ENCODE data around the gene PASD1.
"Not testable (repeated sequence)": the region's sequence is repeated elsewhere in the genome, so short reads cannot be mapped to it uniquely, and the experiment has no call there.

Gene PASD1

DNA sequence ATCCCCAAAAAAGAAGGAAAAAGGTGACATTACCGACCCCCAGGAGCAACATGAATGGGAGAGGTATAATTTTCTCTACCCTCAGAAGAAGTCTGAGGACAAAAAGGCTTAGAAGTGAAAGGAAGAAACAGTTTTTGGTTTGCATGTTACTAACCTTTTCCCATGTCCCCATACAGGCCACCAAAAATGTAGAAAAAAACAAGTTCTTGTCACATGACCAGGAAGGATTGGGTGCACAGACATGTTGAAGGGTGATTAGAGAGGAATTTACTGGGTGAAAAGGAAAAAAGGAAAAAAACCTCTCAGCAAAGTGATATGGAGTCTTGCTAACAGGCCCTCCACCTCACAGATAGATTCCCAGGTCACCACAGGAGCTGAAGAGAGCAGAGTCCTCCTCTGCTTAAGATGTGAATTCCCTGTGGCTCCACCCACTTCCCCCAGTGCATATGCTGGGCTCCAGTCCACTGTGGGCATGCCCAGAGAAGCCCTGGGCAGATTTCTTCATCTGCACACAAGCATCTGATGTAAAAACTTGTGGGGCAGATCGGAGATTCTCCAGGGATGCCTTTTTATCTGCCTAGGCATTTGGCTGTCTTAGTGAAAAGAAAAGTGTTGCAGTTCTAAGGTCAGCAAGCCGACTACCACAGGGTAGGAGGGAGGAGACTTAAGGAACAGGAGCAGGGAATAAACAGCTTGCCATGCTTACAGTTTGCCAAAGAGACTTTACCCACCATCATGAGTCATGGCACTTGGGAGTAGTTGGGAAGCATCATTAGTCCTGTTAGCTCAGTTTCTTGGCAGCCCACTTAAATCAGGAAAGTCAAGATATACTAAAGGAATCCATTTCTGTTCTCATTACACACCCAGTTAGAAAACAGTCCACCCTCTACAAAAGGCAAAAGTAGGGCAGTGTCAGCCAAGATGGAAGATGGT lies 25.0 kb upstream of the PASD1 start:
- TF ChIP-seq, protein P1, sequence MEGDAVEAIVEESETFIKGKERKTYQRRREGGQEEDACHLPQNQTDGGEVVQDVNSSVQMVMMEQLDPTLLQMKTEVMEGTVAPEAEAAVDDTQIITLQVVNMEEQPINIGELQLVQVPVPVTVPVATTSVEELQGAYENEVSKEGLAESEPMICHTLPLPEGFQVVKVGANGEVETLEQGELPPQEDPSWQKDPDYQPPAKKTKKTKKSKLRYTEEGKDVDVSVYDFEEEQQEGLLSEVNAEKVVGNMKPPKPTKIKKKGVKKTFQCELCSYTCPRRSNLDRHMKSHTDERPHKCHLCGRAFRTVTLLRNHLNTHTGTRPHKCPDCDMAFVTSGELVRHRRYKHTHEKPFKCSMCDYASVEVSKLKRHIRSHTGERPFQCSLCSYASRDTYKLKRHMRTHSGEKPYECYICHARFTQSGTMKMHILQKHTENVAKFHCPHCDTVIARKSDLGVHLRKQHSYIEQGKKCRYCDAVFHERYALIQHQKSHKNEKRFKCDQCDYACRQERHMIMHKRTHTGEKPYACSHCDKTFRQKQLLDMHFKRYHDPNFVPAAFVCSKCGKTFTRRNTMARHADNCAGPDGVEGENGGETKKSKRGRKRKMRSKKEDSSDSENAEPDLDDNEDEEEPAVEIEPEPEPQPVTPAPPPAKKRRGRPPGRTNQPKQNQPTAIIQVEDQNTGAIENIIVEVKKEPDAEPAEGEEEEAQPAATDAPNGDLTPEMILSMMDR (IDR thresholded peaks at IDR 0.05; ENCODE audit: low read depth, low read length, missing control alignments), result no peak
- no peak overlapping the region for H3K4me3 ChIP-seq (replicated peaks; ENCODE audit: low read depth, low read length)
- DNase-seq (ENCODE audit: extremely low read depth, low read depth), result no peak

DNA sequence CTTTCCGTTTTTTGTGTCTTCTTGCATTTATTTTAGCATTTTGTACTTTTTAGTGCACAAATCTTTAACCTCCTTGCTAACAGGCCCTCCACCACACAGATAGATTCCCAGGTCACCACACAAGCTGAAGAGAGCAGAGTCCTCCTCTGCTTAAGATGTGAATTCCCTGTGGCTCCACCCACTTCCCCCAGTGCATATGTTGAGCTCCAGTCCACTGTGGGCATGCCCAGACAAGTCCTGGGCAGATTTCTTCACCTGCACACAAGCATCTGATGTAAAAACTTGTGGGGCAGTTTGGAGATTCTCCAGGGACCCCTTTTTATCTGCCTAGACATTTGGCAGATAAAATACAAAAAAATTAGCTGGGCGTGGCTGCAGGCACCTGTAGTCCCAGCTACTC lies 19.8 kb upstream of the PASD1 start:
- TF ChIP-seq, protein P1 (IDR thresholded peaks at IDR 0.05; ENCODE audit: low read depth, low read length, missing control alignments), result no peak
- H3K4me3 ChIP-seq (replicated peaks; ENCODE audit: low read depth, low read length), result no peak overlapping the region
- no peak for DNase-seq (ENCODE audit: extremely low read depth, low read depth)

- not testable (repeated sequence) for H3K4me3 ChIP-seq (replicated peaks; ENCODE audit: low read depth, low read length); DNase-seq (ENCODE audit: extremely low read depth, low read depth)
Measured at GRCh38 chrX:151546226-151546625, 17.2 kb upstream of the PASD1 start.

GRCh38 chrX:151551176-151551575 lies 12.3 kb upstream of the PASD1 start:
- not testable (repeated sequence) for DNase-seq (ENCODE audit: extremely low read depth, low read depth); H3K4me3 ChIP-seq (replicated peaks; ENCODE audit: low read depth, low read length)

- TF ChIP-seq, protein P1 (IDR thresholded peaks at IDR 0.05; ENCODE audit: low read depth, low read length, missing control alignments), result no peak
- no peak for DNase-seq (ENCODE audit: extremely low read depth, low read depth)
Measured at GRCh38 chrX:151552743-151553142, 10.7 kb upstream of the PASD1 start.

GRCh38 chrX:151555301-151555700 lies 8.2 kb upstream of the PASD1 start:
- DNase-seq (ENCODE audit: extremely low read depth, low read depth); H3K4me3 ChIP-seq (replicated peaks; ENCODE audit: low read depth, low read length): not testable (repeated sequence)

More at GRCh38 chrX:151552743-151553142, 10.7 kb upstream of the PASD1 start:
- no peak overlapping the region for H3K4me3 ChIP-seq (replicated peaks; ENCODE audit: low read depth, low read length)

DNA sequence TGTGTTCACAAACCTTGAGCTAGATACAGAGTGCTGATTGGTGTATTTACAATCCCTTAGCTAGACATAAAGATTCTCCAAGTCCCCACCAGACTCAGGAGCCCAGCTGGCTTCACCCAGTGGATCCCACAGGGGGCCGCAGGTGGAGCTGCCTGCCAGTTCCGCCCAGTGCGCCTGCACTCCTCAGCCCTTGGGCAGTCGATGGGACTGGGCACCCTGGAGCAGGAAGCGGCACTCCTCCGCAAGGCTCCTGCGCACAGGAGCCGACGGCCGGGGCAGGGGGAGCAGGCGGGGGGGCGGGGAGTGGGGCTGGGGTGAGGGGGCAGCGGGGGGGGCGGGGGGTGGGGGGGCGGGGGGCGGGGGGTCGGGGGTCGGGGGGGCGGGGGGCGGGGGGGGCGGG lies 990 bp upstream of the PASD1 start:
- H3K4me3 ChIP-seq (replicated peaks; ENCODE audit: low read depth, low read length); DNase-seq (ENCODE audit: extremely low read depth, low read depth): not testable (repeated sequence)

GRCh38 chrX:151563003-151563402 lies 472 bp upstream of the PASD1 start:
- H3K4me3 ChIP-seq (replicated peaks; ENCODE audit: low read depth, low read length); DNase-seq (ENCODE audit: extremely low read depth, low read depth): not testable (repeated sequence)

DNA sequence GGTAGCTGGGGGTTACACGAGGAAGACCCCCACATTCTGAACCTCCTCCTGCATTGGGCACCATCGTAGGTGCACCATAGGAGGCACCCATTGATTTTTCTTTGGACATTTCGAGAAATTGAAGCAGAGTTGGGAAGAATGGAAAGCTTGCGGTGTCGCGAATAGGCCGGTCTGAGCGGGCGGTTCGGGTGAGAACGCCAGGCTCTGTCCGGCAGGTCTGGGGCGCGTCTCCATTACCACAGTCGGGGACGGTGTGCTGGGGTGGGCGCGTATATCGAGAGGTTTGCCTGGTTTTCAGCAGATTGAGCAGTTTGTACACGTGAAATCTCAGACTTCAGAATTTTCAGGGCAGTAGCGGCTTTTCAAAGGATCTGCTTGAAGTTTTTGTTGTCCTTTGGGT lies 560 bp downstream of the PASD1 start:
- H3K4me3 ChIP-seq (replicated peaks; ENCODE audit: low read depth, low read length), result no peak overlapping the region
- no peak for DNase-seq (ENCODE audit: extremely low read depth, low read depth)

GRCh38 chrX:151566872-151567271 lies 3.4 kb downstream of the PASD1 start:
- not testable (repeated sequence) for H3K4me3 ChIP-seq (replicated peaks; ENCODE audit: low read depth, low read length); DNase-seq (ENCODE audit: extremely low read depth, low read depth)

More for the DNA sequence above, 560 bp downstream of the PASD1 start:
- TF ChIP-seq, protein P1 (IDR thresholded peaks at IDR 0.05; ENCODE audit: low read depth, low read length, missing control alignments), result no peak
